ENCODE measurements around the gene UGGT1.

GRCh38 chr2:128198656-128199055, 107.7 kb downstream of the UGGT1 start:
- TF ChIP-seq, protein P1, sequence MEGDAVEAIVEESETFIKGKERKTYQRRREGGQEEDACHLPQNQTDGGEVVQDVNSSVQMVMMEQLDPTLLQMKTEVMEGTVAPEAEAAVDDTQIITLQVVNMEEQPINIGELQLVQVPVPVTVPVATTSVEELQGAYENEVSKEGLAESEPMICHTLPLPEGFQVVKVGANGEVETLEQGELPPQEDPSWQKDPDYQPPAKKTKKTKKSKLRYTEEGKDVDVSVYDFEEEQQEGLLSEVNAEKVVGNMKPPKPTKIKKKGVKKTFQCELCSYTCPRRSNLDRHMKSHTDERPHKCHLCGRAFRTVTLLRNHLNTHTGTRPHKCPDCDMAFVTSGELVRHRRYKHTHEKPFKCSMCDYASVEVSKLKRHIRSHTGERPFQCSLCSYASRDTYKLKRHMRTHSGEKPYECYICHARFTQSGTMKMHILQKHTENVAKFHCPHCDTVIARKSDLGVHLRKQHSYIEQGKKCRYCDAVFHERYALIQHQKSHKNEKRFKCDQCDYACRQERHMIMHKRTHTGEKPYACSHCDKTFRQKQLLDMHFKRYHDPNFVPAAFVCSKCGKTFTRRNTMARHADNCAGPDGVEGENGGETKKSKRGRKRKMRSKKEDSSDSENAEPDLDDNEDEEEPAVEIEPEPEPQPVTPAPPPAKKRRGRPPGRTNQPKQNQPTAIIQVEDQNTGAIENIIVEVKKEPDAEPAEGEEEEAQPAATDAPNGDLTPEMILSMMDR (IDR thresholded peaks at IDR 0.05) = no peak
- TF ChIP-seq POLR2A (IDR thresholded peaks at IDR 0.05) (no peak), POLR2AphosphoS5 (IDR thresholded peaks at IDR 0.05) (no peak), EP300 (IDR thresholded peaks at IDR 0.05) (no peak)
